Limb (tissue), 2 donors: ENCODE data around the gene NXT2.
"Not testable (repeated sequence)": the region's sequence is repeated elsewhere in the genome, so short reads cannot be mapped to it uniquely, and the experiment has no call there.

Source experiments
- DNase-seq, 2 donors: peaks; one replicate each; pipeline ENCODE4 v3.0.0-alpha.2; 2016; ENCODE audit errors: extremely low spot score in 2 of 2

Gene NXT2

DNA sequence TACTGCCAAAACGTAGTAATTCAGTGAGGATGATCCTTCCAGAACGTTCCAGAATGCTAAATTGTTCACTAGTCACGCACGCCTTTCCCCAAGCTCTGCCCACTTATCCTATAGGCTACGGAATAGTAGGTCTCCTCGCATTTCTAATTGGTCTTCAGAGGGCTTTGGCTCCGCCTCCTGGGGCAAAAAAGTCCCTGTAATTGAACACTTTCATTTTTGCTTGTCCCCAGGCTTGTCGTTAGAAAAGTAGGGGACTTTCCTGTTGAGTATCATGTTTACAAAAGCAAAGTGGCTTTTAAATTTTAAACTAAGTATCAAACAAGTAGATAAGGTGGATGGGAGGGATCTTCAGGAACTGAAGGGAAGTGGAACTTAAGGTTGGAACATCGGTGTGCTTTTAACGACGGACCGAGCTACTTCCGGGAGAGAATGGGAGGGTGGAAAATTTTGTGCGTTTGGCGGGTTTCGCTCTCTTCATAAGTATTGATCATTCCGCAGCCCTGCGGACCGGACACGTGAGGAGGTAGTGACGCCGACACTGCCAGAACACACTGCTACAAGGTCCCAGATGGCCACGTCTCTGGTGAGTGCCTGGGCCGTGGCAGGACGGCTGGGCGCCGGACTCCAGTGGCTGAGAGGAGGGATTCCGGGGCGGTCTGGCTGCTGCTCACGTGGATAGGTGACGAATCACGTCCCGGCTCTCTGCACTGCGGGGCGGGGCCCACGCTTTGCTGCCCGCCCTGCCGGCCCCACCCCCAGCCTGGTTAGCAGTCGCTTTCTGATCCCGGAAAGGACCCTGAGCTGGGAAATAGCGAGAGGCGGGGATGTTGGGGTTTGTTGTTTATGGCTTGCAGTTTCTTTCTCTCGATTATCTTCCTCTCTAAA is at the start of gene NXT2:
NXT2 (plus strand) TSS at position 406 of the 885 bp plus-strand sequence; CDS start at position 569, 163 bp downstream.
- DNase-seq: peak; percentile 87 to 89

DNA sequence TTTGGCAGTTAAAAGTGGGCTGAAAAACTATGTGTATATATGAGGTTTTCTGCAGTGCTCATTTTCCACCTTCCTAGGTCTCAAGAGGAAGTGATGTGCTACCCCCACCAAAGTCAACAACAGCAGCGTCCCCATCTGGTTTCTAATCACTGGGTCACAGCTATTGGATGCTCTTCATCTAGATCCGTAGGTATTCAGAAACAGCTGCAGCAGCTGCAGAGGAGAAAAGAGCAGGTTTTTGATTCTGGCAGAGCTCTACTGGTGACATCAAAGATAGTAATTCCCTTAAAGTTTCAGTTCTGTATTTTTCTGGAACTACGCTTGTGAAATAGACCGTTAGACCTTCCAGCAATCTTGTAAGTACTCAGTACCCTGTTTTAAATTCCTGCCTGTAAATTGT is 49.0 kb upstream of the NXT2 start:
- DNase-seq: peak in 1 of 2 donors; percentile 1

DNA sequence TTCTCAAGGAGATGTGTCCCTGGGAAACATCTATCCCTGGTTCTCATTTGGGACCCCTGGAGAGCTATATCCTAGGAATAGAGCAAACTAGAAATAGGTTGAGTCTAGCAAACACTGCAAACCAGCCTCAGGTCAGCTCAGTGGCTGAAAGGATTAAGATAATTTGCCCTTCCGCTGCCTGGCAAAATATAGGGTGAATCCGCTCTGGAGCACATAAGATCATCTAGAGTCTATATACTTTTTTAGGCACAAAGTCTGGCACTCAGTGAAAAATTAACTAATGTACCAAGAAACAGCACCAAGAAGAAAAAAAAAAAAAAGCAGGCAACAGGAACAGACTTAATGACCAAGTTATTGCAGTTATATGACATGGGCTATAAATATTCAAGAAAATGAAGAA is 47.5 kb upstream of the NXT2 start:
- no peak for DNase-seq

DNA sequence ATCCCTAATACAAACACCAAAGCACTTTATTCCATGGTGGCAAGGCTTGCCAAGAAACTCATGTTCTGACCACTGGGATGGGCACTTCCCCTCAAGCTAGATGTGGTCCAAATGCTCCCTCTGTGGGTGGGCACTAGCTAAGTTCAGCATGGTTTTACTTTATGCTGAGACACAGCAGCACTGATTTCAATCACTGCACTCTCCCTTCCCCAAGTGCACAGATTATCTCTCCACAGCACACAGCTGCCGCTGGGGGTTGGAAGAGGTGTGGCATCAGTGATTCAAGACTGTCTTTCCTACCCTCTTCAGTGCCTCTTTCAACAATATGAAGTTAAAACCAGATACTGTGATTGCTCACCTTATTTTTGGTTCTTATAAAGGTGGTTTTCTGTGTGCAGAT is 38.2 kb upstream of the NXT2 start:
- DNase-seq: no peak

DNA sequence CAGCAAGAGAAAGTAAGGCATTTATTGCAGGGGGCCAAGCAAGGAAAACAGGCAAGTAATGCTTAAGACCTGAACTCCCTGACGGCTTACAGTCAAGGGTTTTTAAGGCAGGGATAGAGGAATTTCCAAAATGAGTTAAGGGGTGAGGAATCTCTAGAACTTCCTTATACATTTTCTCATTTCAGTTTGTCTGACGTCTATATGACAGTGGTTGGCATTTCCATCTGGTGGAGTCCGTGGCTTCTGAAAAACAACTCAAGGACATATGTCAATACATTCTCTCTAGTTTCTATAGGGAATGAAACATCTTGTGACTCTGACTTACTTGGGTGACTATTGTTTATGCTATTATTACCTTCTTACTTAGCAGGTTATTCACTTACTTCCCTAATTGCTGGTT is 35.5 kb upstream of the NXT2 start:
- no peak for DNase-seq

DNA sequence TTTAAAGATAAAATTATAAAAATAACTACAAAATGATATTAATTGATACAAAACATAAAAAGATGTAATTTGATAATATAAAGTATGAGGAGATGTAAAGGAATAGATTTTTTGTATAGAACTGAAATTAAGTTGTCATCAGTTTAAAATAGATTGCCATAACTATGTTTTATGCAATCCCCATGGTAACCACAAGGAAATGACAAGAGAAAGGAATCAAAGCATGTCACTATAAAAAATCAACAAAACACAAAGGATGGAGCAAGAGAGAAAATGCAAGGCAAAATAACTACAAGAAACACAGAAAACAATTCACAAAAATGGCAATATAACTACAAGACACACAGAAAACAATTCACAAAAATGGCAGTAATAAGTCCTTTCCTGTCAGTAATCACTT is 27.7 kb upstream of the NXT2 start:
- DNase-seq: no peak

DNA sequence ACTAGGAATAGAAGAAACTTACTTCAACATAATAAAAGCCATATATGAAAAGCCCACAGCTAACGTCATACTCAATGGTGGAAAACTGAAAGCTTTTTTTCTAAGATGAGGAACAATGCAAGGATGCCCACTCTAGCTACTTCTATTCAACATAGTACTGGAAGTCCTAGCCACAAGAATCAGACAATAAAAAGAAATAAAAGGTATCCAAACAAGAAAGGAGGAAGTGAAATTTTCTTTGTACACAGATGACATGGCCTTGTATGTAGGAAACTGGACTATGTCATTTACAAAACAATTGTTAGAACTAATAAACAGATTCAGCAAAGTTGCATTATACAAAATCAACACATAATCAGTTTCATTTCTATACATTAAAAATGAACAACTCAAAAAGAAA is 25.5 kb upstream of the NXT2 start:
- no peak for DNase-seq

DNA sequence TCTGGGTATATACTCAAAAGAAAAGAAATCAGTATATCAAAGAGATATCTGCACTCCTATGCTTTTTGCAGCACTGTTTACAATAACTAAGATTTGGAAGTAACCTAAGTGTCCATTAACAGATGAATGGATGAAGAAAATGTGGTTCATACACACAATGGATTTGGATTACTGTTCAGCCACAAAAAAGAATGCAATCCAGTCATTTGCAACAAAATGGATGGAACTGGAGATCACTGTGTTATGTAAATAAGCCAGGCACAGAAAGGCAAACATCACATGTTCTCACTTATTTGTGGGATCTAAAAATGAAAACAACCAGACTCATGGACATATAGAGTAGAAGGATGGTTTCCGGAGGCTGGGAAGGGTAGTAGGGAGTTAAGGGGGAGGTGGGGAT is 17.6 kb upstream of the NXT2 start:
- no peak for DNase-seq

DNA sequence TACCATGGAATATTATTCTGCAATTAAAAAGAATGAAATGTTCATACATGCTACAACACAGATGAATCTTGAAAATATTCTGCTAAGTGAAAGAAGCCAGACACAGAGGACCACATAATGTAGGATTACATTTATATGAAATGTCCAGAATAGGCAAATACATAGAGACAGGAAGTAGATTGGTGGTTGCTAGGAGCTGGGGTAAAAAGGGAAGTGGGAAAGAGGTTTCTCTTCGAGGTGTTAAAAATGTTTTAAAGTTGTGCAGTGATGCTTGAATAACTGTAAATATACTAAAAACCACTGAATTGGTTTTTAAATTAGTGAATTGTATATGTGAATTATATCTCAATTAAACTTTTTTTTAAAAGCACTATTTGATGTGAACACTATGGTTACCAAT is 3.6 kb upstream of the NXT2 start:
- no peak for DNase-seq

DNA sequence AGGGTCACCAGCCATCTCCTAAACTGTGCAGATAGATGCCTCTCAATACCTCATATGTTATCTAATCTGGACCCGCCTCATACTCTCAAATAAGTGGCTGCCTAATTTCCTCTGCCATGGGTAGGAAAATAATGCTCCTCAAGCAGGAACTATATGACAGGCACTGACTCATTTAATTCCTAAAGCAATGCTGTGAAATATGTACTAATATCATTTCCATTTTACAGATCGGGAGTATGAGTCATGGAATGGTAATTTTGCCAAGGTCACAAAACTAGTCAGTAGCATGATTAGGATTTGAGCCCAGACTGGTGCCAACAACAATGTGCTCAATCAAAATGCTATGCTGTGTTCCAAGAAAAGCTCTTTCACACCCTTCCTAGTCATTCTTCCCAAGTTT is 3.0 kb upstream of the NXT2 start:
- DNase-seq: no peak

DNA sequence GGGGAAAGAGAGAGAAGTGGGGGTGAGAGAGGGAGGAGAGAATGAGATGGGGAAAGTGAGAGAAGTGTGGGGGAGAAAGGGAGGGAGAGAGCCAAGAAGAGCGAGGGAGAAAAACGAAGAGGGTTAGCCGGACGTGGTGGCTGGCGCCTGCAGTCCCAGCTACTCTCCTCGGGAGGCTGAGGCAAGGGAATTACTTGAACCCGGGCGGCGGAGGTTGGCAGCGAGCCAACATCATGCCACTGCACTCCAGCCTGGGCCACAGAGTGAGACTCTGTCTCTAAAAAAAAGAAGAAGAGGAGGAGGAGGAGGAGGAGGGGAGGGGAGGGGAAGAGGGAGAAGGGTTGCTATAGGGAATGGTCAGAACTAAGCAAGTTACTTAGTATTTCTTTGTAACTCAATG is 1.7 kb upstream of the NXT2 start:
- no peak for DNase-seq

DNA sequence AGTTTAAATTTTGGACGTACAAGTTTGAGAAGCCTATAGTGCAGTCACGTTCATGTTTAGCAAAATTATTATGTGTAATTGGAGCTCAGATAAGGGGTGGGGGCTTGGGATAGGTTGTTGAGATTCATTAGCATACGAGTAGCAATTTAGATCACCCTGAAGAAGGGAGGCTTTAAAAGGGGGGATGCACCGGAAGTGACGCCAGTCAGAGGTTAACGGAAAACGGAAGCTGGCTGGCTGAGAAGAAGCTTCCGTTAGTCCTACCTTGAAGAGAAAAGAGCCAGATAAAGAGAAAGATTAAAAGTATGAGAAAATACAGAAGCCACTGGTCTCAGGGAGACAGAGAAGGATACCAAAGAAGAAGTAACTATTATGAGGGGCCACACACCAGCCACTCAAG is 1.1 kb upstream of the NXT2 start:
- DNase-seq: no peak

DNA sequence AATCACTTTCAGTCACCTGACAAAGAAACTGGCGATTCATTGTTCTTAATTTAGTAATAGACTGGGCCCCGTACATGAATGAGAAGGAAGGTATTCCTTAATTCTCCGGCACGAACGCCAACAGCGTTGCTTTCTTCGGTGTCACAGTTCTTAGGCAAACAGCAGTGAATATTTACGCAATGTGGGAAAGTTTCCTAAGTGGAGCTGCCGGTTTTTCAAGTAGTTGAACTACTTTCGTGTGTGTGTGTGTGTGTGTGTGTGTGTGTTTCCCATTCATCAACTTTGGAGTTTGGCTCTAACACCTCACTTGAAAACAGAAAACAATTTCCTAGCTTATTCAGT is 651 bp downstream of the NXT2 start:
- DNase-seq: no peak

DNA sequence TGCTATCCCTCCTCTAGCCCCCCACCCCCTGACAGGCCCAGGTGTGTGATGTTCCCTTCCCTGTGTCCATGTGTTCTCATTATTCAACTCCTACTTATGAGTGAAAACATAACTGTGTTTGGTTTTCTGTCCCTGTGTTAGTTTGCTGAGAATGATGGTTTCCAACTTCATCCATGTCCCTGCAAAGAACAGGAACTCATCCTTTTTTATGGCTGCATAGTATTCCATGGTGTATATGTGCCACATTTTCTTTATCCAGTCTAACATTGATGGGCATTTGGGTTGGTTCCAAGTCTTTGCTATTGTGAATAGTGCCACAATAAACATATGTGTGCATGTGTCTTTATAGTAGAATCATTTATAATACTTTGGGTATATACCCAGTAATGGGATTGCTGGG is 2.4 kb downstream of the NXT2 start:
- not testable (repeated sequence) for DNase-seq

DNA sequence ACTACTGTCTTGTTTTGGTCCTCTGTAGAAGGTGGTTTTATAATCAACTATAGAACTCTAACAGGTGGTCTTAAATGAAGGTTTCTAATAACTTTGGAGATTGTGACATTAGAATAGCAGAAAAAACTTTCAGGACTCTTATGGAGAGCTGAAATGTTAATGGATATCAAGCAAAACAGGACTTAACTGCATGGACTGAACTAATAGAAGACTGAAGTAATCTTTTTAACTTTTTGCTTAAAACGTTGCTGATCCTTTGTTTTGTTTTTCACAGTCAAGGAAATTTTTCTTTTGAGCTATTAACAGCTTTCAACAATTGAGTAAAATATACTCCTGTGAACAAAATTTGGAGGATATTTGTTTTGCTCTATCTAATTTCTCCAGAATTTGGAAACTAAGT is 17.2 kb downstream of the NXT2 start:
- DNase-seq: no peak

DNA sequence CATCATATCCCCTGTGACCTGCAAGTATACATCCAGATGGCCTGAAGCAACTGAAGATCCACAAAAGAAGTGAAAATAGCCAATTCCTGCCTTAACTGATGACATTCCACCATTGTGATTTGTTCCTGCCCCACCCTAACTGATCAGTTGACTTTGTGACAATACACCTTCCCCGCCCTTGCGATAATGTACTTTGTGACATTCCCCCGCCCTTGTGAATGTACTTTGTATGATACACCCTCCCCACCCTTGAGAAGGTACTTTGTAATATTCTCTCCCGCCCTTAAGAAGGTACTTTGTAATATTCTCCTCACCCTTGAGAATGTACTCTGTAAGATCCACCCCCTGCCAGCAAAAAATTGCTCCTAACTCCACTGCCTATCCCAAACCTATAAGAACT is 39.4 kb downstream of the NXT2 start:
- DNase-seq: not testable (repeated sequence)

DNA sequence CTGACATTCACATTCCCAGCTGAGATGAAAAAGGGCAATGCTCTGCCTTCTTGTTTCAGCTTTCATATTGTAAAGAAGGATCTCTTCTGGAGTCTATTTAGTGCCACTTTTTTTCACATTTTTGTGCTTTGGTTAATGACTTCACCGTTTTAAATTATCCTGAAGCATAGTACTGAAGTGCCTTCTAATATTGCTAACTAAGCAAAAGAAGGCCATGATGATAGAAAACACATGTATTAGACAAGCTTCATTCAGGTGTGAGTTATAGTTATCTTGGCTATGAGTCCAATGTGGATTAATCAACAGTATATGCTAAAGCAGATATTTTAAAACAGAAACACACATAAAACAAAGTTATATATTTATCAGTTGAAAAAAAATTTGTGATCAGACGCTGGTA is 40.4 kb downstream of the NXT2 start:
- no peak for DNase-seq

DNA sequence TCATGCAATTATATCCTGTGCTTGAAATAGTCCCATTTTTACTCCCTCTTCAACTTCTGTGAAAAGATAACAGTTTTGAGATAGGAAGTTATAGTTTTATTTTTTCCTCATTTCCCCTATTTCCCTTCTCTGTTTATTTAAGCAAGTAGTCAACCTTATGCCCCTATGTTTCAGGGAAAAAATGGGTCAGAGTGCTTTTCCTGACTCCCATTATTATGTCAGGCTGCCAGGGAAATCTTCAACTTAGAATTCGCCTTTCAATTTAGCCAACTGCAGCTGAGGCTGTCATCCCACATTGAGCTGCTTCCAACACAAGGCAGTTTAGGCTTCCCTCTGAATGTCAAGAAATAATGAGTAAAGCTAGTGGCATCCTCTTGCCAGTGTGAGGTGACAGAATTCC is 42.3 kb downstream of the NXT2 start:
- no peak for DNase-seq

DNA sequence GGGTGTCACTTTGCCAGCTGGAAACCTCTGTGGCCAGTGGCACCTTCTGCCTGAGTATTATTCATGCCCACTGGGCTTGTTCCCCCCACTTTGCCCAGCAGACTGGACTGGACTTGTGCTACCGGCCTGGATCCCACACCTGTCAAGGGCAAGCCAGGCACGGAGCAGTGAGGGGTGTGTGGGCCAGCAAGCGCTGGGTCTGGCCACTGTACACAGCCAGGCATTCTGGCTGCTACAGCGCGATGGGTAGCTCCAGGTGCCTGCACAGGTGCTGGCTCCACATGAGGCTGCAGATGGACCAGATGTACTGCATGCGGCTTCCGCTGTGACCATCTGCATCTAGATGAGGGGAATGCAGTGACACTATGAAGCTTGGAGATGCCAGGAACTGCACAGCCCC is 48.8 kb downstream of the NXT2 start:
- no peak for DNase-seq

DNA sequence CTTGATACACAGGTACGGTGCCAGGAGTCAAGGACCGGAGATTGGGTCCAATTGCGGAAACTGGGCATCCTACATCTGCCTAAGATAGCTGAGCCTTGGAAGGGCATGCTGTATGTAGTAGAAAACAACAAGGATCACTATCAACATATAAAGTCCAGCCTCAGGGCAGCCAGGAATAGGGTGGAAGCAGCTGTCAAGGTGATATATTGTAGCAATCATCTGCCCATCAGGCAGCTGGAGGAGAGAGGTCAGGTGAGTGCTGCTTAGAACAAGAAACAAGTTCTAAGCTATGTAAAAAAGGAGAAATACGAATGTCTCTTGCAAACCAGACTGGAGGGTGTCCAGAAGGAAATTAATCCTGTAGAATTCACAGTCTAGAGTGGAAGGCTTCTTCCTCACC is 53.5 kb downstream of the NXT2 start:
- DNase-seq: no peak
